H1 (cell line): ENCODE measurements around the gene KRTAP10-3. TPM values are rescaled to one million over a fixed set of nuclear protein-coding genes. Genes with fewer than 3 reads are reported as not detected.

Experiments
- CTCF ChIA-PET: fragments of 300-600 bp; sonication (Branson Sonifier 250); formaldehyde crosslinking; loops from one replicate; lab custom pipeline; 2021; ENCODE audit not compliant: partially characterized antibody; lab: Charles Lee
- POLR2A ChIA-PET: fragments of 300-600 bp; sonication (Branson Sonifier 250); formaldehyde crosslinking; loops from one replicate; lab custom pipeline; 2021; ENCODE audit warnings: inconsistent platforms; ENCODE audit not compliant: partially characterized antibody; lab: Charles Lee
- DNase-seq, 2 experiments: peaks; one replicate each; pipeline versions ENCODE4 v3.0.0 to v3.0.0-alpha.2; 2010 to 2022; ENCODE audit warnings: low spot score in 2 of 2, low read depth in 1 of 2, mixed read lengths in 1 of 2
- FAIRE-seq: peaks from 2 replicates; lab custom pipeline; 2011; peaks lifted over from hg19 to GRCh38; lab: Jason Lieb, UNC
- H2AFZ ChIP-seq: 2 replicates; pipeline ENCODE4 v1.8.1; 2012; ENCODE audit warnings: low read length, inconsistent platforms
- H2AK5ac ChIP-seq: 2 replicates; pipeline ENCODE4 v1.6.1; 2013; ENCODE audit warnings: low read depth, low read length
- H2BK120ac ChIP-seq: replicated peaks from 2 replicates; pipeline ENCODE3; 2013; ENCODE audit warnings: low read depth, low read length, inconsistent platforms
- H2BK12ac ChIP-seq: 2 replicates; pipeline ENCODE4 v1.6.1; 2013; ENCODE audit warnings: low read depth, low read length
- H2BK15ac ChIP-seq: 2 replicates; pipeline ENCODE4 v1.6.1; 2013; ENCODE audit warnings: low read length
- H2BK20ac ChIP-seq: 2 replicates; pipeline ENCODE4 v1.6.1; 2013; ENCODE audit warnings: low read length
- H2BK5ac ChIP-seq: 2 replicates; pipeline ENCODE4 v1.6.1; 2013; ENCODE audit warnings: low read depth, low read length
- H3K14ac ChIP-seq: 2 replicates; pipeline ENCODE4 v1.6.1; 2013; ENCODE audit warnings: inconsistent platforms; ENCODE audit not compliant: insufficient read length
- H3K18ac ChIP-seq: 2 replicates; pipeline ENCODE4 v1.6.1; 2013; ENCODE audit warnings: low read length; ENCODE audit errors: extremely low read depth
- H3K23ac ChIP-seq: 2 replicates; pipeline ENCODE4 v1.6.1; 2013; ENCODE audit warnings: inconsistent platforms; ENCODE audit not compliant: insufficient read length
- H3K23me2 ChIP-seq: 2 replicates; pipeline ENCODE4 v1.6.1; 2013; ENCODE audit warnings: low read depth, low read length
- H3K27ac ChIP-seq: 2 replicates; pipeline ENCODE4 v1.6.1; 2011; ENCODE audit warnings: low read depth, low read length, inconsistent platforms
- H3K27me3 ChIP-seq, 4 experiments: replicated peaks in 1 of 4; 1 replicate in 1 of 4; 2 replicates in 3 of 4; pipeline versions ENCODE4 v1.6.1 to v1.8.1; 2011 to 2013; ENCODE audit warnings: low read length in 3 of 4, mild to moderate bottlenecking in 3 of 4, inconsistent platforms in 2 of 4, mixed read lengths in 2 of 4, moderate library complexity in 1 of 4; ENCODE audit not compliant: control insufficient read depth in 3 of 4, insufficient read depth in 3 of 4; ENCODE audit errors: extremely low read depth in 1 of 4
- H3K36me3 ChIP-seq, 4 experiments: 2 replicates each; pipeline versions ENCODE4 v1.6.1 to v1.8.1; 2011 to 2013; ENCODE audit warnings: mild to moderate bottlenecking in 4 of 4, low read length in 3 of 4, moderate library complexity in 2 of 4, control low read depth in 1 of 4, inconsistent platforms in 1 of 4; ENCODE audit not compliant: insufficient read depth in 4 of 4, control insufficient read depth in 2 of 4
- H3K4ac ChIP-seq: replicated peaks from 2 replicates; pipeline ENCODE3; 2013; ENCODE audit warnings: low read length, low read depth, mixed read lengths, inconsistent platforms; ENCODE audit not compliant: insufficient read length
- H3K4me1 ChIP-seq, 4 experiments: replicated peaks in 1 of 4; 1 replicate in 1 of 4; 2 replicates in 3 of 4; pipeline versions ENCODE4 v1.6.1 to v1.8.1; 2011 to 2013; ENCODE audit warnings: low read length in 3 of 4, inconsistent platforms in 2 of 4, mixed read lengths in 1 of 4; ENCODE audit not compliant: insufficient read depth in 4 of 4, control insufficient read depth in 3 of 4
- H3K4me2 ChIP-seq, 2 experiments: 2 replicates each; pipeline versions ENCODE4 v1.6.1 to v1.8.1; 2011 to 2013; ENCODE audit warnings: low read depth in 2 of 2, low read length in 2 of 2, control low read depth in 1 of 2, inconsistent platforms in 1 of 2, mild to moderate bottlenecking in 1 of 2; ENCODE audit not compliant: insufficient read depth in 1 of 2
- H3K4me3 ChIP-seq, 4 experiments: fragments of 200-600, 300-600 bp in 1 of 4; sonication (generic), shearing (Covaris generic), sonication (Bioruptor Twin) in 1 of 4; 2 replicates each; pipeline versions ENCODE4 v1.5.1 to v1.8.1; 2011 to 2016; ENCODE audit warnings: low read length in 4 of 4, low read depth in 3 of 4, control low read depth in 2 of 4, inconsistent platforms in 2 of 4, mild to moderate bottlenecking in 2 of 4, mixed read lengths in 1 of 4, moderate library complexity in 1 of 4; ENCODE audit not compliant: insufficient read depth in 2 of 4; ENCODE audit errors: extremely low read depth in 1 of 4
- H3K56ac ChIP-seq: replicated peaks from 2 replicates; pipeline ENCODE3; 2013; ENCODE audit warnings: low read depth, mild to moderate bottlenecking, mixed read lengths, low read length, inconsistent platforms; ENCODE audit not compliant: insufficient read length
- H3K79me1 ChIP-seq: 2 replicates; pipeline ENCODE4 v1.6.1; 2013; ENCODE audit warnings: low read depth, low read length, control low read depth
- H3K79me2 ChIP-seq, 2 experiments: 2 replicates each; pipeline versions ENCODE4 v1.6.1 to v1.8.1; 2012 to 2013; ENCODE audit warnings: low read length in 2 of 2, mild to moderate bottlenecking in 2 of 2, inconsistent platforms in 1 of 2; ENCODE audit not compliant: insufficient read depth in 2 of 2, control insufficient read depth in 1 of 2
- H3K9ac ChIP-seq, 4 experiments: replicated peaks in 1 of 4; 1 replicate in 1 of 4; 2 replicates in 3 of 4; pipeline versions ENCODE4 v1.6.1 to v1.8.1; 2011 to 2013; ENCODE audit warnings: low read depth in 3 of 4, low read length in 3 of 4, control low read depth in 2 of 4, mild to moderate bottlenecking in 2 of 4, moderate library complexity in 2 of 4, inconsistent platforms in 1 of 4; ENCODE audit errors: extremely low read depth in 1 of 4
- H3K9me3 ChIP-seq, 2 experiments: 2 replicates each; pipeline versions ENCODE4 v1.6.1 to v1.8.1; 2012 to 2013; ENCODE audit warnings: mild to moderate bottlenecking in 2 of 2, moderate library complexity in 2 of 2, control low read depth in 1 of 2, inconsistent platforms in 1 of 2, low read depth in 1 of 2, low read length in 1 of 2, mixed read lengths in 1 of 2; ENCODE audit not compliant: insufficient read depth in 2 of 2
- H4K20me1 ChIP-seq, 2 experiments: replicated peaks in 1 of 2; 2 replicates each; pipeline versions ENCODE3 to v1.8.1; 2011 to 2013; ENCODE audit warnings: inconsistent platforms in 2 of 2, low read length in 2 of 2, mild to moderate bottlenecking in 1 of 2; ENCODE audit not compliant: insufficient read depth in 2 of 2, control insufficient read depth in 1 of 2
- H4K5ac ChIP-seq: 2 replicates; pipeline ENCODE4 v1.6.1; 2013; ENCODE audit warnings: low read length, low read depth, mixed read lengths, inconsistent platforms; ENCODE audit not compliant: insufficient read length
- H4K8ac ChIP-seq: 2 replicates; pipeline ENCODE4 v1.8.0; 2013; ENCODE audit warnings: mild to moderate bottlenecking, moderate library complexity, low read length, inconsistent platforms; ENCODE audit not compliant: insufficient read depth; ENCODE audit errors: extremely low read depth
- H4K91ac ChIP-seq: replicated peaks from 2 replicates; pipeline ENCODE3; 2013; ENCODE audit warnings: low read length, mixed read lengths, inconsistent platforms; ENCODE audit not compliant: insufficient read length
- CEBPB ChIP-seq: IDR thresholded peaks from 2 replicates; pipeline ENCODE4 v1.6.1; 2012; ENCODE audit warnings: low read depth, low read length
- CTCF ChIP-seq, 3 experiments: IDR thresholded peaks; 1 replicate in 2 of 3; 2 replicates in 1 of 3; pipeline versions ENCODE4 v1.5.1 to v1.6.1; 2011; ENCODE audit warnings: low read length in 3 of 3, mild to moderate bottlenecking in 3 of 3, inconsistent platforms in 2 of 3, low read depth in 1 of 3, moderate library complexity in 1 of 3; ENCODE audit not compliant: insufficient read depth in 1 of 3; ENCODE audit errors: control extremely low read depth in 1 of 3
- EZH2 ChIP-seq: fragments of 200-600 bp; sonication (generic); IDR thresholded peaks from 2 replicates; pipeline ENCODE4 v1.7.1; 2012; ENCODE audit warnings: low read depth, mild to moderate bottlenecking, moderate library complexity, low read length, inconsistent platforms; ENCODE audit not compliant: severe bottlenecking
- FOSL1 ChIP-seq: IDR thresholded peaks from 2 replicates; pipeline ENCODE4 v1.6.1; 2011; ENCODE audit warnings: mild to moderate bottlenecking, low read depth, low read length, moderate library complexity; ENCODE audit not compliant: insufficient read depth
- HDAC6 ChIP-seq: IDR thresholded peaks from one replicate; pipeline ENCODE4 v1.7.1; 2012; ENCODE audit warnings: low read depth, mild to moderate bottlenecking, inconsistent platforms, low read length, moderate library complexity
- JUN ChIP-seq: IDR thresholded peaks from 2 replicates; pipeline ENCODE4 v1.6.1; 2011; ENCODE audit warnings: low read depth, mild to moderate bottlenecking, improper control_type of control experiment, low read length
- KDM4A ChIP-seq: IDR thresholded peaks from one replicate; pipeline ENCODE4 v1.7.1; 2012; ENCODE audit warnings: low read depth, mild to moderate bottlenecking, moderate library complexity, low read length, inconsistent platforms; ENCODE audit not compliant: severe bottlenecking
- NRF1 ChIP-seq: IDR thresholded peaks from 2 replicates; pipeline ENCODE4 v1.6.1; 2011; ENCODE audit warnings: mild to moderate bottlenecking, low read depth, low read length, improper control_type of control experiment
- SIX5 ChIP-seq: IDR thresholded peaks from 2 replicates; pipeline ENCODE4 v1.6.1; 2011; ENCODE audit warnings: mild to moderate bottlenecking, low read depth, low read length
- WGBS, 2 experiments: shearing (Covaris generic) in 1 of 2; methylation state at CpG; one replicate each; pipeline versions ENCODE4 v1.1.6 to v1.1.7; 2013 to 2015; ENCODE audit warnings: low lambda C conversion rate in 2 of 2, mixed read lengths in 2 of 2, inconsistent platforms in 1 of 2, low coverage in 1 of 2, missing lambda C conversion rate in 1 of 2; ENCODE audit not compliant: insufficient replicate concordance in 2 of 2, insufficient coverage in 1 of 2, insufficient read length in 1 of 2; ENCODE audit errors: extremely low coverage in 1 of 2, missing lambda C conversion rate in 1 of 2; 5-methylcytosine and 5-hydroxymethylcytosine counted together
- polyA plus RNA-seq, 7 experiments: library from polyadenylated mRNA; depleted of rRNA in 3 of 7; stranded (reverse) in 5 of 7; unstranded in 2 of 7; fragments of >200 nt in 5 of 7; fragments of 200-250 nt in 2 of 7; gene quantifications; 1 replicate in 5 of 7; 2 replicates in 1 of 7; 4 replicates in 1 of 7; pipeline versions ENCODE4 v1.2.1 to v1.2.3, GENCODE V29; 2011 to 2013; ENCODE audit warnings: missing spikeins in 2 of 7, mixed read lengths in 2 of 7
- total RNA-seq: library from RNA; stranded (reverse); fragmentation: NEBNext Ultra II Directional; extraction: Animal tissue kit (Norgen Biotek cat#: 25700); gene quantifications from 2 replicates; pipeline ENCODE4 v1.2.1, GENCODE V29; 2021

The KRTAP10-3 gene
- total and polyA plus RNA-seq, 2 of the 8 experiments (the other 6 are each of a cell fraction or from before 2014, with no cell fraction given): not detected

GRCh38 chr21:44512496-44513388, 45.9 kb downstream of the KRTAP10-3 start:
- POLR2A ChIA-PET: interaction anchor here (1.4 kb wide), 1 partner anchor 14 kb away, joined by 3 read pairs; no protein-coding TSS in a partner anchor
- H3K23ac ChIP-seq: no peak overlapping the region
- DNase-seq (no peak), FAIRE-seq (no peak)
- no peak overlapping the region for H4K5ac ChIP-seq
- H2BK15ac ChIP-seq: no peak overlapping the region
- H3K4me3 ChIP-seq: no peak overlapping the region
- no peak overlapping the region for H3K9ac ChIP-seq
- H2BK5ac ChIP-seq: no peak overlapping the region
- no peaks in the 10 kb centered on the region; a peak in 1 of 4 replicates for H3K9me3 ChIP-seq
- H4K91ac ChIP-seq: no peak overlapping the region
- H3K4me2 ChIP-seq: no peak overlapping the region
- no peaks in the 10 kb centered on the region for H3K27me3 ChIP-seq
- H3K56ac ChIP-seq: no peak overlapping the region
- no peak overlapping the region for H4K8ac ChIP-seq
- no peak overlapping the region for H2BK12ac ChIP-seq
- 93% methylated on average over 21 of the region's 21 CpGs; no CpG with 5 or more reads in 1 of the 2 experiments for WGBS, 2 experiments
- H2BK120ac ChIP-seq: no peak overlapping the region
- no peak overlapping the region for H2AFZ ChIP-seq
- H3K23me2 ChIP-seq: 0 out of 2 replicates have a peak, but pooled peaks cover 5% of the 10 kb centered on the region
- H3K4ac ChIP-seq: no peak overlapping the region
- H4K20me1 ChIP-seq: peaks cover 3 to 6% of the 10 kb centered on the region in 2 experiments
- no peak overlapping the region for H3K18ac ChIP-seq
- no peak overlapping the region for H2AK5ac ChIP-seq
- no peak overlapping the region for H2BK20ac ChIP-seq
- H3K14ac ChIP-seq: no peak overlapping the region
- peaks cover 0 to 8% (median 8%) of the 10 kb centered on the region in 4 experiments; a peak in 4 of 8 replicates for H3K36me3 ChIP-seq
- H3K79me2 ChIP-seq: no peaks in the 10 kb centered on the region
- H3K79me1 ChIP-seq: no peaks in the 10 kb centered on the region
- H3K4me1 ChIP-seq: peaks cover 0 to 3% (median 0%) of the 10 kb centered on the region in 4 experiments; a peak in 3 of 7 replicates
- no peak overlapping the region for H3K27ac ChIP-seq
- CTCF ChIA-PET: interaction anchor here (0.6 to 4.0 kb wide), 5 partner anchors 18 to 750 kb away, joined by 3 to 21 read pairs (median 3); no protein-coding TSS in a partner anchor
- TF ChIP-seq SIX5 (no peak), FOSL1 (no peak), EZH2 (no peak), NRF1 (no peak), JUN (no peak), KDM4A (no peak), CTCF (IDR thresholded peaks at IDR 0.05; ENCODE audit: control extremely low read depth in 1 of 3, insufficient read depth in 1 of 3, low read depth in 1 of 3, low read length in 3 of 3) (no peak), CEBPB (no peak), HDAC6 (no peak)
